Kidney (tissue), 14 donors: ENCODE data around the gene CAT. TPM values are rescaled to one million over a fixed set of nuclear protein-coding genes. Genes with fewer than 3 reads are reported as not detected.

Source experiments
- DNase-seq, 5 donors: peaks; one replicate each; pipeline ENCODE4 v3.0.0-alpha.2; 2013 to 2020
- FAIRE-seq: peaks from 2 replicates; lab custom pipeline; 2012; peaks lifted over from hg19 to GRCh38; lab: Jason Lieb, UNC
- H3K27ac ChIP-seq, 2 donors: one replicate each; pipeline ENCODE4 v1.7.0; 2013; ENCODE audit warnings: low read depth in 2 of 2, low read length in 2 of 2, inconsistent platforms in 1 of 2
- H3K27me3 ChIP-seq: one replicate; pipeline ENCODE4 v1.7.1; 2013; ENCODE audit warnings: low read length, inconsistent platforms; ENCODE audit not compliant: control insufficient read depth, insufficient read depth
- H3K36me3 ChIP-seq, 3 donors: one replicate each; pipeline versions ENCODE4 v1.7.0 to v1.7.1; 2013; ENCODE audit warnings: low read length in 3 of 3, control low read depth in 1 of 3, inconsistent platforms in 1 of 3; ENCODE audit not compliant: insufficient read depth in 3 of 3, control insufficient read depth in 2 of 3
- H3K4me1 ChIP-seq, 3 donors: one replicate each; pipeline versions ENCODE4 v1.7.0 to v1.7.1; 2013; ENCODE audit warnings: low read length in 3 of 3, inconsistent platforms in 1 of 3, low read depth in 1 of 3; ENCODE audit not compliant: control insufficient read depth in 2 of 3, insufficient read depth in 2 of 3
- H3K4me3 ChIP-seq, 3 donors: one replicate each; pipeline versions ENCODE4 v1.7.0 to v1.8.1; 2013; ENCODE audit warnings: low read length in 3 of 3, control low read depth in 1 of 3, inconsistent platforms in 1 of 3
- H3K9ac ChIP-seq, 3 donors: one replicate each; pipeline versions ENCODE4 v1.7.0 to v1.7.1; 2013; ENCODE audit warnings: low read length in 3 of 3, control low read depth in 1 of 3, inconsistent platforms in 1 of 3
- H3K9me3 ChIP-seq, 3 donors: one replicate each; pipeline versions ENCODE4 v1.7.0 to v1.7.1; 2013; ENCODE audit warnings: low read length in 3 of 3, control low read depth in 1 of 3, inconsistent platforms in 1 of 3; ENCODE audit not compliant: control insufficient read depth in 2 of 3, insufficient read depth in 1 of 3
- CTCF ChIP-seq: IDR thresholded peaks from 3 replicates; pipeline ENCODE4 v1.5.1; 2012; ENCODE audit warnings: mild to moderate bottlenecking, moderate library complexity, borderline replicate concordance; ENCODE audit not compliant: insufficient read depth; ENCODE audit errors: extremely low read depth
- intact Hi-C: fragments of 100-400 bp; cut with DNase I; formaldehyde crosslinking; loops from one replicate; pipeline ENCODE4 v1.11.1; 2022
- polyA plus RNA-seq: library from polyadenylated mRNA; stranded (reverse); fragments of 350-450 nt; fragmentation: Illumina TruSeq; extraction: RNeasy Lipid Tissue Mini Kit (QIAGEN cat#74804); gene quantifications from one replicate; pipeline ENCODE4 v1.2.3, GENCODE V29; 2014; ENCODE audit warnings: low read depth, low replicate concordance; ENCODE audit not compliant: insufficient read depth
- total RNA-seq: library from RNA; stranded (reverse); fragmentation: NEBNext Ultra II Directional; extraction: Animal tissue kit (Norgen Biotek cat#: 25700); gene quantifications from one replicate; pipeline ENCODE4 v1.2.1, GENCODE V29; 2021
- donor health status: control.
- donor health status: control.
- donor health status: control.
- donor health status: control.
- donor health status: control.
- donor health status: DM: yes; HTN: yes; CAD: no.
- donor health status: Normal renal cell carcinoma (clear cell type).

The CAT gene
- total and polyA plus RNA-seq, 2 donors from 2014 or later = 84.4 to 208 TPM

- Histone ChIP-seq H3K9ac (no peak overlapping the region), H3K9me3 (no peaks in the 10 kb centered on the region), H3K4me1 (no peaks in the 10 kb centered on the region), H3K27ac (no peak overlapping the region), H3K27me3 (no peaks in the 10 kb centered on the region), H3K36me3 (no peaks in the 10 kb centered on the region), H3K4me3 (no peak overlapping the region)
- no peak for FAIRE-seq
- intact Hi-C loops = no loop called here
- TF ChIP-seq CTCF = no peak
- no peak for DNase-seq
Measured at GRCh38 chr11:34478845-34479663, 40.3 kb downstream of the CAT start.

GRCh38 chr11:34480314-34480713, 41.6 kb downstream of the CAT start:
- FAIRE-seq = no peak
- H3K9me3 ChIP-seq = no peaks in the 10 kb centered on the region
- no peak overlapping the region for H3K9ac ChIP-seq
- no peaks in the 10 kb centered on the region for H3K27me3 ChIP-seq
- no peaks in the 10 kb centered on the region for H3K36me3 ChIP-seq
- H3K4me3 ChIP-seq = no peak overlapping the region
- no peak for TF ChIP-seq CTCF
- intact Hi-C loops = no loop called here
- DNase-seq = peak in 3 of 5 donors; percentile 22 to 65 (median 59)
- H3K4me1 ChIP-seq = no peaks in the 10 kb centered on the region
- H3K27ac ChIP-seq = no peak overlapping the region

DNA sequence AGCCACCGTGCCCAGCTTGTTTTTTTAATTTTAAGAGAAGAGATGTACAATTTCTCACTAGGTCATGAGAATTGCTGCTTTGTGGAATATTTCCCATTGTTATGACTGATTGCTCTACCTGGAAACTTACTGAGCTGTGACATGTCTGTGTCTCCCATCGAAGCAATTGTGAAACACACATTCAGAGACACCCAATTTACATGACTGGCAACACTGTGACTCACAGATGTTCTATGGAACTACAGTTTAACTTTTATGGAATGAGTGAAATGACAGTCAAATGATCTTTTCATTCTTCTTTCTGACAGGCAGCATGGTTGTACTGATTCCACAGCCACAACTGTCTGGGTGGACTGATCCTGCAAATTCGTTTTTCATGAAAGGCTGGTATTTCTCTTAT, 42.6 kb downstream of the CAT start:
- TF ChIP-seq CTCF = no peak
- FAIRE-seq = no peak
- Histone ChIP-seq H3K4me1 (no peaks in the 10 kb centered on the region), H3K9me3 (no peaks in the 10 kb centered on the region), H3K4me3 (no peak overlapping the region), H3K27ac (no peak overlapping the region), H3K27me3 (no peaks in the 10 kb centered on the region), H3K9ac (no peak overlapping the region), H3K36me3 (no peaks in the 10 kb centered on the region)
- intact Hi-C loops = no loop called here
- no peak for DNase-seq
